Measurements from ENCODE around the gene LSP1.

The LSP1 gene

GRCh38 chr11:1935156-1936071 is 82.5 kb downstream of the LSP1 start:
- TF ChIP-seq, protein P1, sequence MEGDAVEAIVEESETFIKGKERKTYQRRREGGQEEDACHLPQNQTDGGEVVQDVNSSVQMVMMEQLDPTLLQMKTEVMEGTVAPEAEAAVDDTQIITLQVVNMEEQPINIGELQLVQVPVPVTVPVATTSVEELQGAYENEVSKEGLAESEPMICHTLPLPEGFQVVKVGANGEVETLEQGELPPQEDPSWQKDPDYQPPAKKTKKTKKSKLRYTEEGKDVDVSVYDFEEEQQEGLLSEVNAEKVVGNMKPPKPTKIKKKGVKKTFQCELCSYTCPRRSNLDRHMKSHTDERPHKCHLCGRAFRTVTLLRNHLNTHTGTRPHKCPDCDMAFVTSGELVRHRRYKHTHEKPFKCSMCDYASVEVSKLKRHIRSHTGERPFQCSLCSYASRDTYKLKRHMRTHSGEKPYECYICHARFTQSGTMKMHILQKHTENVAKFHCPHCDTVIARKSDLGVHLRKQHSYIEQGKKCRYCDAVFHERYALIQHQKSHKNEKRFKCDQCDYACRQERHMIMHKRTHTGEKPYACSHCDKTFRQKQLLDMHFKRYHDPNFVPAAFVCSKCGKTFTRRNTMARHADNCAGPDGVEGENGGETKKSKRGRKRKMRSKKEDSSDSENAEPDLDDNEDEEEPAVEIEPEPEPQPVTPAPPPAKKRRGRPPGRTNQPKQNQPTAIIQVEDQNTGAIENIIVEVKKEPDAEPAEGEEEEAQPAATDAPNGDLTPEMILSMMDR (IDR thresholded peaks at IDR 0.05; ENCODE audit: insufficient read depth, low read depth, low read length, missing control alignments) = no peak
- no peak for DNase-seq (ENCODE audit: low read depth)
- no peak overlapping the region for H3K4me3 ChIP-seq (ENCODE audit: low read depth, low read length)

GRCh38 chr11:1936072-1936780 is 83.3 kb downstream of the LSP1 start:
- TF ChIP-seq, protein P1 (IDR thresholded peaks at IDR 0.05; ENCODE audit: insufficient read depth, low read depth, low read length, missing control alignments) = no peak
- DNase-seq (ENCODE audit: low read depth) = no peak

GRCh38 chr11:1936781-1937615 is 84.1 kb downstream of the LSP1 start:
- H3K4me3 ChIP-seq (ENCODE audit: low read depth, low read length) = no peak overlapping the region
- no peak for DNase-seq (ENCODE audit: low read depth)
- TF ChIP-seq, protein P1 (IDR thresholded peaks at IDR 0.05; ENCODE audit: insufficient read depth, low read depth, low read length, missing control alignments) = no peak

More at GRCh38 chr11:1936072-1936780, 83.3 kb downstream of the LSP1 start:
- H3K4me3 ChIP-seq (ENCODE audit: low read depth, low read length) = no peak overlapping the region

GRCh38 chr11:1937616-1938342 is 84.9 kb downstream of the LSP1 start:
- TF ChIP-seq, protein P1 (IDR thresholded peaks at IDR 0.05; ENCODE audit: insufficient read depth, low read depth, low read length, missing control alignments) = no peak
- no peak for DNase-seq (ENCODE audit: low read depth)
- H3K4me3 ChIP-seq (ENCODE audit: low read depth, low read length) = no peak overlapping the region

DNA sequence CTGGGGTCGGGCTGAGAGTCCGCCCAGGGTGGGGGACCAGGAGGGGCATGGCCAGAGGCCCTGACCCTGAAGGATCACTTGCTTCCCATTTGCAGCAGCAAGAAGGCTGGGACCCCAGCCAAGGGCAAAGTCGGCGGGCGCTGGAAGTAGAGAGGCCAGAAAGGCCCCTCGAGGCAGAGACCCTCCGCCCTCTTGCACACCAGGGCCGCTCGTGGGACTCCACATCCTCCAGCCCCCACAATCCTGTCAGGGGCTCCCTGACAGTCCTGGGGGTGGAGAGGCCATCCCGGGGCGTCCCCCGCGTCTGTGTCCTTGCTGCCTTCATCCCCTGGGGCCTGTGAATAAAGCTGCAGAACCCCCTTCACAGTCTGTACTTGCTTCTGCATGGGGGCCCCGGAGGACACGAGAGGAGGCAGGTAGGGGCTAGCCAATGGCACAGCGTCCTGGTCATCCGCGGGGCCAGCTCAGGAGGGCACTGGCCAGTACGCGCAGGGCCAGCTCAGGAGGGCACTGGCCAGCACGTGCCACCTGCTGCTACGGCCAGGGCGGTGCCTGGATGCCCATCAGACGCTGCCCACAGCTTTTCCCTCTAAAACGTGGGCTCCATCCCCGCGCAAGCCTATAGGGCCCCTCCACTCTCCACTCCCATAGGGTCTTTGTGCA is 85.6 kb downstream of the LSP1 start:
- no peak overlapping the region for H3K4me3 ChIP-seq (ENCODE audit: low read depth, low read length)
- no peak for DNase-seq (ENCODE audit: low read depth)
- TF ChIP-seq, protein P1 (IDR thresholded peaks at IDR 0.05; ENCODE audit: insufficient read depth, low read depth, low read length, missing control alignments) = no peak
